Mesendoderm (in vitro differentiated cells): ENCODE measurements around the gene HDAC4.

Experiments
- DNase-seq: peaks from one replicate; pipeline ENCODE4 v3.0.0; 2013
- H2AK5ac ChIP-seq: 2 replicates; pipeline ENCODE4 v1.6.1; 2013; ENCODE audit warnings: low read length, inconsistent platforms
- H2BK120ac ChIP-seq: 2 replicates; pipeline ENCODE4 v1.6.1; 2013; ENCODE audit warnings: low read depth, mild to moderate bottlenecking, low read length, moderate library complexity, mixed read lengths
- H2BK15ac ChIP-seq: replicated peaks from 2 replicates; pipeline ENCODE4 v1.6.1; 2013; ENCODE audit warnings: low read depth, mild to moderate bottlenecking, moderate library complexity
- H2BK5ac ChIP-seq: 2 replicates; pipeline ENCODE4 v1.6.1; 2013; ENCODE audit warnings: low read length, inconsistent platforms
- H3K18ac ChIP-seq: 2 replicates; pipeline ENCODE4 v1.6.1; 2013; ENCODE audit warnings: mild to moderate bottlenecking, low read length, mixed read lengths
- H3K23ac ChIP-seq: one replicate; pipeline ENCODE4 v1.6.1; 2013; ENCODE audit warnings: low read length
- H3K27ac ChIP-seq: 2 replicates; pipeline ENCODE4 v1.5.1; 2013; ENCODE audit warnings: low read depth, mild to moderate bottlenecking, inconsistent platforms, low read length, moderate library complexity
- H3K27me3 ChIP-seq: 2 replicates; pipeline ENCODE4 v1.6.1; 2013; ENCODE audit warnings: low read length, control low read depth, mild to moderate bottlenecking, inconsistent platforms; ENCODE audit not compliant: insufficient read depth, poor library complexity
- H3K36me3 ChIP-seq: 2 replicates; pipeline ENCODE4 v1.6.1; 2013; ENCODE audit warnings: low read length, inconsistent platforms; ENCODE audit not compliant: control insufficient read depth, insufficient read depth
- H3K4ac ChIP-seq: one replicate; pipeline ENCODE4 v1.6.1; 2013; ENCODE audit warnings: low read depth, mild to moderate bottlenecking, low read length, moderate library complexity
- H3K4me1 ChIP-seq: 2 replicates; pipeline ENCODE4 v1.6.1; 2013; ENCODE audit warnings: low read depth, low read length, inconsistent platforms; ENCODE audit not compliant: control insufficient read depth
- H3K4me2 ChIP-seq: 2 replicates; pipeline ENCODE4 v1.6.1; 2013; ENCODE audit warnings: low read length
- H3K4me3 ChIP-seq: 2 replicates; pipeline ENCODE4 v1.5.1; 2013; ENCODE audit warnings: mild to moderate bottlenecking, low read length
- H3K56ac ChIP-seq: one replicate; pipeline ENCODE4 v1.6.1; 2013; ENCODE audit warnings: low read length
- H3K79me1 ChIP-seq: 2 replicates; pipeline ENCODE4 v1.6.1; 2013; ENCODE audit warnings: low read length, inconsistent platforms
- H3K79me2 ChIP-seq: 2 replicates; pipeline ENCODE4 v1.6.1; 2013; ENCODE audit warnings: mild to moderate bottlenecking, low read length; ENCODE audit not compliant: control insufficient read depth, insufficient read depth
- H3K9ac ChIP-seq: 2 replicates; pipeline ENCODE4 v1.6.1; 2013; ENCODE audit warnings: low read length, inconsistent platforms
- H4K5ac ChIP-seq: one replicate; pipeline ENCODE4 v1.6.1; 2013; ENCODE audit warnings: low read length
- H4K8ac ChIP-seq: one replicate; pipeline ENCODE4 v1.6.1; 2013; ENCODE audit warnings: low read depth, mild to moderate bottlenecking, control low read depth, low read length, moderate library complexity
- WGBS: extraction: QIAGEN DNeasy Blood & Tissue Kit; methylation state at CpG from one replicate; pipeline ENCODE4 v1.1.7; 2013; ENCODE audit warnings: low lambda C conversion rate, missing lambda C conversion rate; ENCODE audit not compliant: insufficient coverage; ENCODE audit errors: extremely low coverage; 5-methylcytosine and 5-hydroxymethylcytosine counted together

The HDAC4 gene

GRCh38 chr2:239432174-239432573 is 31.4 kb upstream of the HDAC4 start:
- Histone ChIP-seq H3K27ac (no peak overlapping the region), H2BK120ac (no peak overlapping the region), H2BK15ac (no peak overlapping the region), H2AK5ac (no peak overlapping the region), H3K4me3 (no peak overlapping the region), H3K4me2 (no peak overlapping the region), H3K79me1 (no peaks in the 10 kb centered on the region), H3K4me1 (no peaks in the 10 kb centered on the region), H3K56ac (no peak overlapping the region), H4K8ac (no peak overlapping the region), H3K23ac (no peak overlapping the region), H3K27me3 (no peaks in the 10 kb centered on the region), H4K5ac (no peak overlapping the region), H3K4ac (no peak overlapping the region), H3K9ac (no peak overlapping the region), H3K79me2 (no peaks in the 10 kb centered on the region), H3K36me3 (no peaks in the 10 kb centered on the region), H3K18ac (no peak overlapping the region), H2BK5ac (no peak overlapping the region)
- WGBS = no CpG with 5 or more reads among the region's 1 CpG
- DNase-seq = no peak

- no peak overlapping the region for H3K9ac ChIP-seq
- no peak overlapping the region for H2BK15ac ChIP-seq
- no peak overlapping the region for H3K4ac ChIP-seq
- no CpG with 5 or more reads among the region's 5 CpGs for WGBS
- DNase-seq = no peak
- no peak overlapping the region for H2BK5ac ChIP-seq
- no peak overlapping the region for H3K4me2 ChIP-seq
- H4K5ac ChIP-seq = no peak overlapping the region
- H3K23ac ChIP-seq = no peak overlapping the region
- no peaks in the 10 kb centered on the region for H3K4me1 ChIP-seq
- H3K18ac ChIP-seq = no peak overlapping the region
- no peak overlapping the region for H3K56ac ChIP-seq
- no peak overlapping the region for H3K4me3 ChIP-seq
- no peaks in the 10 kb centered on the region for H3K79me1 ChIP-seq
- no peaks in the 10 kb centered on the region for H3K36me3 ChIP-seq
- no peaks in the 10 kb centered on the region for H3K79me2 ChIP-seq
- H3K27me3 ChIP-seq = no peaks in the 10 kb centered on the region
- H2AK5ac ChIP-seq = no peak overlapping the region
- no peak overlapping the region for H2BK120ac ChIP-seq
- no peak overlapping the region for H3K27ac ChIP-seq
- H4K8ac ChIP-seq = no peak overlapping the region
Observed at GRCh38 chr2:239431536-239431935, 30.7 kb upstream of the HDAC4 start.

DNA sequence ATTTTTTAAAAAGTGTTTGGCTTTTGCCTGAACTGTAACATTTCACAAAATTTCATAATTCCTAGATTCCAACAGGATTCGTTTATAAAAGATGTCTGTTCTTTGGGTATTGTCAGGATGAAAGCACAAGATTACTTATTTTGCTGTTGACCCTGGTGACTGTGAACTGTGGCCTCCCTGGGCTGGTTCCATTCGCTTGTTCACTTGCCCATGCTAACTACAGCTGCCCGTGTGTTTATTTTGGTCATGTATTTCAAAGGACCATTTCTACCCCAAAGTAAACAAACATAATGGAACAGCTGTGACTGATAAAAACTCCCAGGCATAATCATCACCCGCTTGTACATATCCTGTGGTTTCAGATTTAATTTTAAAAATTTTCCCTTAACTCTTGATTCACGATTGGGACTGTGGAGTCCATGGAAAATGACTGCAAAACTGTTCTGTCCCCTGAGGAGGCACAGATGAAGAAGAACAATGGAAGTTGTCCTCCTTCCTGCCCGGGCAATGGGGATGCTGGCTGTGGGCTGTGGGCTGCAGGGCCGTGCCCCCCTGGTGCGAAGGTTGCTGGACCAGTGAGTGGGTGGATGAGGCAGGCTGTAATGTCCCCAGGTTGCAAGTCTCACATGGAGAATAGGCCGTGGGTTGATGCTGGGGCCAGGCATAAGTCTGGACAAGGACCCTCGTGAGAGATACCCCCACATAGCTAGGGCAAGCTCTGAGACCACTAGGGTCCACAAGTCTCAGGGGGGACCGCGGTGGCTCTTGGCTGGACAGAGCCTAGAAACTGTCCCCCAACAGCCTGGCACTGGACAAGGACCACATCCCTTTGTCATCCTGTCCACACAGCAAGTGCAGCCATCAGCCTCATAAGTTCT is 28.9 kb upstream of the HDAC4 start:
- no peaks in the 10 kb centered on the region for H3K36me3 ChIP-seq
- no peak overlapping the region for H3K27ac ChIP-seq
- no peaks in the 10 kb centered on the region for H3K27me3 ChIP-seq
- H3K79me2 ChIP-seq = no peaks in the 10 kb centered on the region
- no peak overlapping the region for H2AK5ac ChIP-seq
- DNase-seq = no peak
- no peak overlapping the region for H3K23ac ChIP-seq
- no peak overlapping the region for H2BK5ac ChIP-seq
- no peak overlapping the region for H2BK120ac ChIP-seq
- H3K18ac ChIP-seq = no peak overlapping the region
- no peak overlapping the region for H3K4ac ChIP-seq
- H4K8ac ChIP-seq = no peak overlapping the region
- H3K9ac ChIP-seq = no peak overlapping the region
- no peak overlapping the region for H2BK15ac ChIP-seq
- no peaks in the 10 kb centered on the region for H3K4me1 ChIP-seq
- no peak overlapping the region for H4K5ac ChIP-seq
- H3K4me3 ChIP-seq = no peak overlapping the region
- no CpG with 5 or more reads among the region's 12 CpGs for WGBS
- H3K56ac ChIP-seq = no peak overlapping the region
- no peak overlapping the region for H3K4me2 ChIP-seq
- no peaks in the 10 kb centered on the region for H3K79me1 ChIP-seq

DNA sequence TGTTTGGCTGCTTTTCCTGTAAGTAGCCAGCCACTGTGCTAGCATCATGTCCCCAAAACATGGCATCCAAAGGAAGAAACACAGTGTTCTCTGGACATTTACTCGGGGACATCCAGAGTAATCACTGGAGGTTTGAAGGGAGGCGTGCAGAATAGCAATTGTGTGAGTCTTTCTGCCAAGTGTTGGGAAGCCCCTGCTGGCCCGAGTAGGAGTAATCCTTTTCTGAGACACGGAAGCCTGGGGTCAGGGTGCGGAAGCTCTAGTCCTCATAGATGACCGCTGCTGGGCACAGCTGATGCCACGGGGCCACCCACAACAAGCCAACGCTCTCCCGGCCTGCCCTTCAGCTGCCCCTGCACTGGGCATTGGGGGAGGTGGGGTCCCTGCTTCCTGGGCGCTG is 24.8 kb upstream of the HDAC4 start:
- H3K27ac ChIP-seq = no peak overlapping the region
- WGBS = no CpG with 5 or more reads among the region's 10 CpGs
- H4K8ac ChIP-seq = no peak overlapping the region
- H2BK15ac ChIP-seq = no peak overlapping the region
- H4K5ac ChIP-seq = no peak overlapping the region
- no peaks in the 10 kb centered on the region for H3K27me3 ChIP-seq
- H2AK5ac ChIP-seq = no peak overlapping the region
- no peak overlapping the region for H2BK120ac ChIP-seq
- no peaks in the 10 kb centered on the region for H3K36me3 ChIP-seq
- H3K23ac ChIP-seq = no peak overlapping the region
- H3K56ac ChIP-seq = no peak overlapping the region
- no peak overlapping the region for H3K4ac ChIP-seq
- no peak overlapping the region for H3K4me2 ChIP-seq
- no peak overlapping the region for H3K9ac ChIP-seq
- no peak overlapping the region for H3K4me3 ChIP-seq
- H3K79me1 ChIP-seq = no peaks in the 10 kb centered on the region
- no peak overlapping the region for H3K18ac ChIP-seq
- H3K79me2 ChIP-seq = no peaks in the 10 kb centered on the region
- no peaks in the 10 kb centered on the region for H3K4me1 ChIP-seq
- no peak overlapping the region for H2BK5ac ChIP-seq
- DNase-seq = no peak

- Histone ChIP-seq H3K79me2 (no peaks in the 10 kb centered on the region), H3K4ac (no peak overlapping the region), H3K4me1 (no peaks in the 10 kb centered on the region), H3K27me3 (no peaks in the 10 kb centered on the region), H2BK120ac (no peak overlapping the region), H4K5ac (no peak overlapping the region), H3K9ac (no peak overlapping the region), H2BK5ac (no peak overlapping the region), H2AK5ac (no peak overlapping the region), H2BK15ac (no peak overlapping the region), H3K23ac (no peak overlapping the region), H3K36me3 (no peaks in the 10 kb centered on the region), H3K4me3 (no peak overlapping the region), H3K56ac (no peak overlapping the region), H3K27ac (no peak overlapping the region), H3K4me2 (no peak overlapping the region), H3K18ac (no peak overlapping the region), H4K8ac (no peak overlapping the region), H3K79me1 (no peaks in the 10 kb centered on the region)
- DNase-seq = no peak
- no CpG with 5 or more reads among the region's 11 CpGs for WGBS
Observed at GRCh38 chr2:239424337-239425045, 23.7 kb upstream of the HDAC4 start.
